Duodenal mucosa (tissue), 2 donors: ENCODE measurements around the gene CCPG1.

ENCODE experiments used
- H3K27ac ChIP-seq: one replicate; pipeline ENCODE4 v1.7.0; 2013; ENCODE audit warnings: low read depth, low read length
- H3K27me3 ChIP-seq, 2 donors: one replicate each; pipeline ENCODE4 v1.7.0; 2013; ENCODE audit warnings: low read length in 2 of 2, control low read depth in 1 of 2; ENCODE audit not compliant: insufficient read depth in 2 of 2, control insufficient read depth in 1 of 2
- H3K36me3 ChIP-seq, 2 donors: one replicate each; pipeline ENCODE4 v1.7.0; 2013; ENCODE audit warnings: low read length in 2 of 2, control low read depth in 1 of 2; ENCODE audit not compliant: insufficient read depth in 2 of 2, control insufficient read depth in 1 of 2
- H3K4me1 ChIP-seq, 2 donors: one replicate each; pipeline ENCODE4 v1.7.0; 2013; ENCODE audit warnings: low read length in 2 of 2, control low read depth in 1 of 2; ENCODE audit not compliant: insufficient read depth in 2 of 2, control insufficient read depth in 1 of 2
- H3K4me3 ChIP-seq, 2 donors: one replicate each; pipeline ENCODE4 v1.7.0; 2013; ENCODE audit warnings: low read length in 2 of 2, low read depth in 1 of 2
- H3K9ac ChIP-seq, 2 donors: one replicate each; pipeline ENCODE4 v1.7.0; 2013; ENCODE audit warnings: low read length in 2 of 2, low read depth in 1 of 2
- H3K9me3 ChIP-seq, 2 donors: one replicate each; pipeline ENCODE4 v1.7.0; 2013; ENCODE audit warnings: low read length in 2 of 2, control low read depth in 1 of 2; ENCODE audit not compliant: control insufficient read depth in 1 of 2

Gene CCPG1

GRCh38 chr15:55358471-55358870, 49.7 kb downstream of the CCPG1 start:
- Histone ChIP-seq H3K36me3 (peaks cover 3 to 20% of the 10 kb centered on the region in 2 donors), H3K4me3 (no peak overlapping the region), H3K4me1 (no peaks in the 10 kb centered on the region), H3K27ac (no peak overlapping the region), H3K9me3 (no peaks in the 10 kb centered on the region), H3K27me3 (no peaks in the 10 kb centered on the region), H3K9ac (no peak overlapping the region)

DNA sequence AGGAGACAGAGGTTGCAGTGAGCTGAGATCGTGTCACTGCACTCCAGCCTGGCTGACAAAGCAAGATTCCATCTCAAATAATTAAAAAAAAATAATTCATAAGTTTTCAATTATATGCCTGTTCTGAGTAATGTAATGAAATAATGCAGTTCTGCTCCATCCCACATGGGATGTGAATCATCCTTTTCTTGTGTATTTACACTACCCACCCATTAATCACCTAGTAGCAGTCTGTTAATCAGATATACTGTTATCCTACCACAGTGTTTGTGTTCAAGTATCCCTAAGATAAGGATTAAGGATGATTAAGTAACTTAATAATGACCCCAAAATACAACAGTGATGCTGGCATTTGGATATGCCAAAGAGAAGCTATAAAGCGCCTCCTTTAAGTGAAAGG, 50.4 kb downstream of the CCPG1 start:
- no peaks in the 10 kb centered on the region for H3K9me3 ChIP-seq
- H3K36me3 ChIP-seq = peaks cover 3 to 20% of the 10 kb centered on the region in 2 donors
- H3K4me1 ChIP-seq = no peaks in the 10 kb centered on the region
- H3K9ac ChIP-seq = no peak overlapping the region
- no peaks in the 10 kb centered on the region for H3K27me3 ChIP-seq
- H3K4me3 ChIP-seq = no peak overlapping the region
- no peak overlapping the region for H3K27ac ChIP-seq

DNA sequence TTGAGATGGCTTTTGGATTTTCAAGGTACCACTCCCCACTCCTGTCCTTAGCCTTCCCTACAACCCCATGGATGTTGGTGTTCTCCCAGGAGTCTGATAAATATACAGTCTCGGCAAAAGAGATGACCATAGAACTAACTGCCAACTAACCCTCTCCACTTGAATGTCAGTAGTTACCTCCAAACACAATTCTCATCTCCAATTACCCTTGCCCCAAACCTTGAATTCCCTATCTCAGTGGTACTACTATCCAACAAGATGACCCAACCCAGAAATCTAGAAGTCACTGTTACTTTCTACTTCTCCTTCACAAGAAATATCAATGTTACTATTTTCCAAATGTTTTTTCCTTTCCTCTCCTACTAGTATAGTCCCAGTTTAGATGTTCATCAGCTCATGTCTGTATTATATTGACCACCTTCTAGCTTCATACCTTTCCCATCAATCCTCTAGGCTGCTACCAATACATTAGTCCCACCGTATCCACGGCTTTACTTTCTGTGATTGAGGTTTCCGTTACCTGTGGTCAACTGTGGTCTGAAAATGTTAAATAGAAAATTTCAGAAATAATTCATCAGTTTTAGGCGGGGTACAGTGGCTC, 51.1 kb downstream of the CCPG1 start:
- Histone ChIP-seq H3K4me1 (no peaks in the 10 kb centered on the region), H3K27me3 (no peaks in the 10 kb centered on the region), H3K36me3 (peaks cover 3 to 20% of the 10 kb centered on the region in 2 donors), H3K9me3 (no peaks in the 10 kb centered on the region), H3K27ac (no peak overlapping the region), H3K9ac (no peak overlapping the region), H3K4me3 (no peak overlapping the region)

- no peaks in the 10 kb centered on the region for H3K4me1 ChIP-seq
- no peaks in the 10 kb centered on the region for H3K27me3 ChIP-seq
- H3K4me3 ChIP-seq = no peak overlapping the region
- H3K9me3 ChIP-seq = no peaks in the 10 kb centered on the region
- H3K9ac ChIP-seq = no peak overlapping the region
- peaks cover 4 to 16% of the 10 kb centered on the region in 2 donors for H3K36me3 ChIP-seq
- H3K27ac ChIP-seq = no peak overlapping the region
These were observed 55.1 kb downstream of the CCPG1 start for GRCh38 chr15:55353025-55353424.

DNA sequence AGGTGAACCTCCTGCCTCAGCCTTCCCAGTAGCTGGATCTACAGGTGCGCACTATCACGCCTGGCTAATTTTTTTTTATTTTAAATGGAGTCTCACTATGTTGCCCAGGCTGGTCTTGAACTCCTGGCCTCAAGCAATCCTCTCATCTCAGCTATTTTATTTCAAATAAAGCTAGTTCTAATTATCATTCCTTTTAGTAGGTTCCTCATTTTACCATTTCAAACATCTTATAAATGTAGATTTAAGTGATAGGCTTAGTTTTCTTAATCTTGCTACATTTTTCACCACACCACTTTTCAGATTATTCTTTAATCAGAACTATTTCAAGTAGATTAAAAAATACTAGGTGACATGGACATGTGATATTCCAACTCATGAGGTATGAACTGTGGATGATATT, 58.9 kb downstream of the CCPG1 start:
- Histone ChIP-seq H3K4me1 (no peaks in the 10 kb centered on the region), H3K9ac (no peak overlapping the region)

DNA sequence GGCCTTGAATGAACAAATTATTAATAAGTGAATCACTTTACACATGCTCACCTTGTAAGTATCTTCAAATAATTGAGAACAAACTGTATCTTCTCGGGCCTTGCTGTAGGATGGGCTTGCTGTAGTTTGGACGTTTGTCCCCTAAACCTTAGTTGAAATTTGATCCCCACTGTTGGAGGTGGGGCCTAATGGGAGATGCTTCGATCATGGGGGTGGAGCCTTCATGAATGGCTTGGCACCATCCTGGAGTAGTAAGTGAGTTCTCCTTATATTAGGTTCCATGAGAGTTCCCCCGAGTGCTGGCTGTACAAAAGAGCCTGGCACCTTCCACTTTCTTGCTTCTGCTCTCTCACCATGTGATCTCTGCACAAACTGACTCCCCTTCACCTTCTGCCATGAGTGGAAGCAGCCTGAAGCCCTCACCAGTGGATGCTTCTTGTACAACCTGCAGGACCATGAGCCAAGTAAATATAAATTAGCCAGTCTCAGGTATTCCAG, 59.8 kb downstream of the CCPG1 start:
- Histone ChIP-seq H3K36me3 (peaks cover 9 to 16% of the 10 kb centered on the region in 2 donors), H3K4me3 (no peak overlapping the region), H3K4me1 (no peaks in the 10 kb centered on the region), H3K27ac (no peak overlapping the region), H3K9me3 (no peaks in the 10 kb centered on the region), H3K27me3 (no peaks in the 10 kb centered on the region), H3K9ac (no peak overlapping the region)

More for the DNA sequence above, 58.9 kb downstream of the CCPG1 start:
- no peaks in the 10 kb centered on the region for H3K27me3 ChIP-seq
- H3K27ac ChIP-seq = no peak overlapping the region
- H3K9me3 ChIP-seq = no peaks in the 10 kb centered on the region
- H3K36me3 ChIP-seq = peaks cover 9 to 13% of the 10 kb centered on the region in 2 donors
- no peak overlapping the region for H3K4me3 ChIP-seq

GRCh38 chr15:55344206-55344605, 64.0 kb downstream of the CCPG1 start:
- Histone ChIP-seq H3K27ac (no peak overlapping the region), H3K4me1 (no peaks in the 10 kb centered on the region), H3K9me3 (no peaks in the 10 kb centered on the region), H3K4me3 (no peak overlapping the region), H3K27me3 (no peaks in the 10 kb centered on the region), H3K36me3 (peaks cover 12% of the 10 kb centered on the region in 2 donors), H3K9ac (no peak overlapping the region)

- no peaks in the 10 kb centered on the region for H3K27me3 ChIP-seq
- no peak overlapping the region for H3K9ac ChIP-seq
- no peaks in the 10 kb centered on the region for H3K9me3 ChIP-seq
- no peaks in the 10 kb centered on the region for H3K4me1 ChIP-seq
- H3K4me3 ChIP-seq = no peak overlapping the region
- peaks cover 12 to 13% of the 10 kb centered on the region in 2 donors for H3K36me3 ChIP-seq
- no peak overlapping the region for H3K27ac ChIP-seq
These were observed 65.0 kb downstream of the CCPG1 start for GRCh38 chr15:55343168-55343567.

GRCh38 chr15:55337160-55337559, 71.0 kb downstream of the CCPG1 start:
- H3K9ac ChIP-seq = no peak overlapping the region
- H3K4me1 ChIP-seq = no peaks in the 10 kb centered on the region
- no peaks in the 10 kb centered on the region for H3K27me3 ChIP-seq
- no peak overlapping the region for H3K27ac ChIP-seq
- peaks cover 3 to 29% of the 10 kb centered on the region in 2 donors for H3K36me3 ChIP-seq
- H3K9me3 ChIP-seq = no peaks in the 10 kb centered on the region
- no peak overlapping the region for H3K4me3 ChIP-seq

- H3K9me3 ChIP-seq = no peaks in the 10 kb centered on the region
- peaks cover 9 to 41% of the 10 kb centered on the region in 2 donors for H3K36me3 ChIP-seq
- H3K27ac ChIP-seq = no peak overlapping the region
- H3K27me3 ChIP-seq = no peaks in the 10 kb centered on the region
- no peaks in the 10 kb centered on the region for H3K4me1 ChIP-seq
- H3K4me3 ChIP-seq = no peak overlapping the region
- no peak overlapping the region for H3K9ac ChIP-seq
These were observed 73.2 kb downstream of the CCPG1 start for GRCh38 chr15:55334997-55335396.
